ENCODE measurements around the gene GUCD1.

DNA sequence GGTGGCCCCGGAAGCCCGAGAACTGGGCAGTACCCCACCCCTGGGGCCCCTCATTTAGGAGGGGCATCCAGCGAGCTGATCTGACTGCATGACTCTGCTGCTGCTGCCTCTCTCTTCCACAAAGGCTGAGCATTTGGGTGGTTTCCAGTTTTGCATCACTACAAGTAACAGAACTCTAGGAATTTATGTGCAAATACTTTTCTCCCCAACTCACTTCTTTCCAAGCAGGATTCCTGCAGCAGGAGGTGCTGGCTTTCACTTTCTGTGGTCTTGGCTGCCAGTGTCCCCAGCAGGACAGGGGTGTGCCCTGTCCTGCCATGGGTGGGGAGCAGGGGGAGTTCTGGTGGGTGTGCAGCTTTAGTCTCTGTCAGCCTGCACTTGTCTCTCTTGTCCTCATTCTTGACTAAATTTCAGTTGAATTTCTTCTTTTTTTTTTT, 38.6 kb downstream of the GUCD1 start:
- no peak for TF ChIP-seq RAD21 (IDR thresholded peaks at IDR 0.05; ENCODE audit: low read depth)
- no peak for TF ChIP-seq POLR2A (IDR thresholded peaks at IDR 0.05; ENCODE audit: borderline replicate concordance, extremely low read depth, insufficient read depth, insufficient read length)
- no peak for TF ChIP-seq EZH2phosphoT487 (IDR thresholded peaks at IDR 0.05; ENCODE audit: borderline replicate concordance)
- TF ChIP-seq, protein P1, sequence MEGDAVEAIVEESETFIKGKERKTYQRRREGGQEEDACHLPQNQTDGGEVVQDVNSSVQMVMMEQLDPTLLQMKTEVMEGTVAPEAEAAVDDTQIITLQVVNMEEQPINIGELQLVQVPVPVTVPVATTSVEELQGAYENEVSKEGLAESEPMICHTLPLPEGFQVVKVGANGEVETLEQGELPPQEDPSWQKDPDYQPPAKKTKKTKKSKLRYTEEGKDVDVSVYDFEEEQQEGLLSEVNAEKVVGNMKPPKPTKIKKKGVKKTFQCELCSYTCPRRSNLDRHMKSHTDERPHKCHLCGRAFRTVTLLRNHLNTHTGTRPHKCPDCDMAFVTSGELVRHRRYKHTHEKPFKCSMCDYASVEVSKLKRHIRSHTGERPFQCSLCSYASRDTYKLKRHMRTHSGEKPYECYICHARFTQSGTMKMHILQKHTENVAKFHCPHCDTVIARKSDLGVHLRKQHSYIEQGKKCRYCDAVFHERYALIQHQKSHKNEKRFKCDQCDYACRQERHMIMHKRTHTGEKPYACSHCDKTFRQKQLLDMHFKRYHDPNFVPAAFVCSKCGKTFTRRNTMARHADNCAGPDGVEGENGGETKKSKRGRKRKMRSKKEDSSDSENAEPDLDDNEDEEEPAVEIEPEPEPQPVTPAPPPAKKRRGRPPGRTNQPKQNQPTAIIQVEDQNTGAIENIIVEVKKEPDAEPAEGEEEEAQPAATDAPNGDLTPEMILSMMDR (IDR thresholded peaks at IDR 0.05 in 2 of 3, conservative IDR thresholded peaks at IDR 0.05 in 1 of 3; ENCODE audit: borderline replicate concordance in 1 of 3, insufficient read depth in 1 of 3, low read depth in 2 of 3, low read length in 2 of 3) = no peak
- TF ChIP-seq EZH2 (IDR thresholded peaks at IDR 0.05) = no peak
- TF ChIP-seq POLR2AphosphoS5 (IDR thresholded peaks at IDR 0.05; ENCODE audit: low read depth, low read length) = no peak
- no peak for TF ChIP-seq ZNF274 (IDR thresholded peaks at IDR 0.05; ENCODE audit: low read depth, low read length)
- TF ChIP-seq, protein P2, sequence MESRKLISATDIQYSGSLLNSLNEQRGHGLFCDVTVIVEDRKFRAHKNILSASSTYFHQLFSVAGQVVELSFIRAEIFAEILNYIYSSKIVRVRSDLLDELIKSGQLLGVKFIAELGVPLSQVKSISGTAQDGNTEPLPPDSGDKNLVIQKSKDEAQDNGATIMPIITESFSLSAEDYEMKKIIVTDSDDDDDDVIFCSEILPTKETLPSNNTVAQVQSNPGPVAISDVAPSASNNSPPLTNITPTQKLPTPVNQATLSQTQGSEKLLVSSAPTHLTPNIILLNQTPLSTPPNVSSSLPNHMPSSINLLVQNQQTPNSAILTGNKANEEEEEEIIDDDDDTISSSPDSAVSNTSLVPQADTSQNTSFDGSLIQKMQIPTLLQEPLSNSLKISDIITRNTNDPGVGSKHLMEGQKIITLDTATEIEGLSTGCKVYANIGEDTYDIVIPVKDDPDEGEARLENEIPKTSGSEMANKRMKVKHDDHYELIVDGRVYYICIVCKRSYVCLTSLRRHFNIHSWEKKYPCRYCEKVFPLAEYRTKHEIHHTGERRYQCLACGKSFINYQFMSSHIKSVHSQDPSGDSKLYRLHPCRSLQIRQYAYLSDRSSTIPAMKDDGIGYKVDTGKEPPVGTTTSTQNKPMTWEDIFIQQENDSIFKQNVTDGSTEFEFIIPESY (IDR thresholded peaks at IDR 0.05; ENCODE audit: extremely low read depth, insufficient replicate concordance, low read length) = no peak
- TF ChIP-seq SP1 (IDR thresholded peaks at IDR 0.05; ENCODE audit: low read depth) = no peak
- TF ChIP-seq, protein P3, sequence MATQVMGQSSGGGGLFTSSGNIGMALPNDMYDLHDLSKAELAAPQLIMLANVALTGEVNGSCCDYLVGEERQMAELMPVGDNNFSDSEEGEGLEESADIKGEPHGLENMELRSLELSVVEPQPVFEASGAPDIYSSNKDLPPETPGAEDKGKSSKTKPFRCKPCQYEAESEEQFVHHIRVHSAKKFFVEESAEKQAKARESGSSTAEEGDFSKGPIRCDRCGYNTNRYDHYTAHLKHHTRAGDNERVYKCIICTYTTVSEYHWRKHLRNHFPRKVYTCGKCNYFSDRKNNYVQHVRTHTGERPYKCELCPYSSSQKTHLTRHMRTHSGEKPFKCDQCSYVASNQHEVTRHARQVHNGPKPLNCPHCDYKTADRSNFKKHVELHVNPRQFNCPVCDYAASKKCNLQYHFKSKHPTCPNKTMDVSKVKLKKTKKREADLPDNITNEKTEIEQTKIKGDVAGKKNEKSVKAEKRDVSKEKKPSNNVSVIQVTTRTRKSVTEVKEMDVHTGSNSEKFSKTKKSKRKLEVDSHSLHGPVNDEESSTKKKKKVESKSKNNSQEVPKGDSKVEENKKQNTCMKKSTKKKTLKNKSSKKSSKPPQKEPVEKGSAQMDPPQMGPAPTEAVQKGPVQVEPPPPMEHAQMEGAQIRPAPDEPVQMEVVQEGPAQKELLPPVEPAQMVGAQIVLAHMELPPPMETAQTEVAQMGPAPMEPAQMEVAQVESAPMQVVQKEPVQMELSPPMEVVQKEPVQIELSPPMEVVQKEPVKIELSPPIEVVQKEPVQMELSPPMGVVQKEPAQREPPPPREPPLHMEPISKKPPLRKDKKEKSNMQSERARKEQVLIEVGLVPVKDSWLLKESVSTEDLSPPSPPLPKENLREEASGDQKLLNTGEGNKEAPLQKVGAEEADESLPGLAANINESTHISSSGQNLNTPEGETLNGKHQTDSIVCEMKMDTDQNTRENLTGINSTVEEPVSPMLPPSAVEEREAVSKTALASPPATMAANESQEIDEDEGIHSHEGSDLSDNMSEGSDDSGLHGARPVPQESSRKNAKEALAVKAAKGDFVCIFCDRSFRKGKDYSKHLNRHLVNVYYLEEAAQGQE (IDR thresholded peaks at IDR 0.05; ENCODE audit: low read depth) = no peak
